Myometrial cell (primary cell): ENCODE results near the gene GAB3. TPM values are rescaled to one million over a fixed set of nuclear protein-coding genes. Genes with fewer than 3 reads are reported as not detected.

Experiments
- total RNA-seq: library from RNA; depleted of rRNA; stranded (reverse); fragments of >200 nt; gene quantifications from 2 replicates; pipeline ENCODE4 v1.2.3, GENCODE V29; 2015

GAB3 gene, protein sequence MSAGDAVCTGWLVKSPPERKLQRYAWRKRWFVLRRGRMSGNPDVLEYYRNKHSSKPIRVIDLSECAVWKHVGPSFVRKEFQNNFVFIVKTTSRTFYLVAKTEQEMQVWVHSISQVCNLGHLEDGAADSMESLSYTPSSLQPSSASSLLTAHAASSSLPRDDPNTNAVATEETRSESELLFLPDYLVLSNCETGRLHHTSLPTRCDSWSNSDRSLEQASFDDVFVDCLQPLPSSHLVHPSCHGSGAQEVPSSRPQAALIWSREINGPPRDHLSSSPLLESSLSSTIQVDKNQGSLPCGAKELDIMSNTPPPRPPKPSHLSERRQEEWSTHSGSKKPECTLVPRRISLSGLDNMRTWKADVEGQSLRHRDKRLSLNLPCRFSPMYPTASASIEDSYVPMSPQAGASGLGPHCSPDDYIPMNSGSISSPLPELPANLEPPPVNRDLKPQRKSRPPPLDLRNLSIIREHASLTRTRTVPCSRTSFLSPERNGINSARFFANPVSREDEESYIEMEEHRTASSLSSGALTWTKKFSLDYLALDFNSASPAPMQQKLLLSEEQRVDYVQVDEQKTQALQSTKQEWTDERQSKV
- 0.58 and 0.89 TPM in 2 replicates for total RNA-seq

DNA sequence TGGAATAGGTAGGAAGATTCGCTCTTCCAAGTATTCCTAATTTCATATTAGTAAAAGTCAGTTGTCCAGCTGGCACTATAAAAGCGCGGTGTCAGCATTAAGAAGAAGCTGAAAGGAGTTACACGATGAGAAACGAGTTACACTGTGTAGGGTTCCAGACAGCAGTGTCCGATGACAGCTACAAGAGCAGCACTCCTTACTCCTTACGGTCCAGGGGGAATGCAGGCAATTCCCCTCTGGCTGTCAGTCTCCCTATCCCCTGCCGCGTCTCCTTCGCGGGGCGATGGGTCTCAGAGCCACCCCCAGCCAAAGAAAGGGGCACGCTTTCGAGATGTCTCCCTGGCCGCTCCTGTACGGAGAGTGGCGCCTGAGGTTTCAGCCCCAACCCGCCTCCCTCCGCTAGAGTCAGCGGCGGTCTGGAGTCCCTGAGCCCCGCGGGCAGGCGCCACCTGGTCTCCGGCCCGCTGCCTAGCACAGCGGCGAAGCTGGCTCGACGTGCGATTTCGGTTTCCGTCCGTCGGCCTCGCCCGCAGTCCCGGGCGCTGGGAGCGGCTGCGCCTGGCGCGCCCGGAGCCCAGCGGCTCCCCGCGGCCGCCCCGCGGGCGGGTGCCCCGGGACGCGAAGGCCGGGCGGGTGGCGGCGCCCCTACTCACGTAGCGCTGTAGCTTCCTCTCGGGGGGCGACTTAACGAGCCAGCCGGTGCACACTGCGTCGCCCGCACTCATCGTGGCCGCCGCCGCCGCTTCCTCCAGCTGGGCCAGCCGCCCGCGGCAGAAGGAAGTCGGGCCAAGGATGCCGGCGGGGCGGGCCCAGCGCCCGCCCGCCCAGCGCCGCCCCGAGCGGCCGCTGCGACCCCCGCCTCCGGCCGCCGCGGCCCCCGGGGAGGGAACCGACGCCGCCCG lies at the start of gene GAB3:
TSS of gene GAB3 (minus strand) at position 777 of the 902 bp plus-strand sequence. CDS start at position 725, 52 bp downstream.

DNA sequence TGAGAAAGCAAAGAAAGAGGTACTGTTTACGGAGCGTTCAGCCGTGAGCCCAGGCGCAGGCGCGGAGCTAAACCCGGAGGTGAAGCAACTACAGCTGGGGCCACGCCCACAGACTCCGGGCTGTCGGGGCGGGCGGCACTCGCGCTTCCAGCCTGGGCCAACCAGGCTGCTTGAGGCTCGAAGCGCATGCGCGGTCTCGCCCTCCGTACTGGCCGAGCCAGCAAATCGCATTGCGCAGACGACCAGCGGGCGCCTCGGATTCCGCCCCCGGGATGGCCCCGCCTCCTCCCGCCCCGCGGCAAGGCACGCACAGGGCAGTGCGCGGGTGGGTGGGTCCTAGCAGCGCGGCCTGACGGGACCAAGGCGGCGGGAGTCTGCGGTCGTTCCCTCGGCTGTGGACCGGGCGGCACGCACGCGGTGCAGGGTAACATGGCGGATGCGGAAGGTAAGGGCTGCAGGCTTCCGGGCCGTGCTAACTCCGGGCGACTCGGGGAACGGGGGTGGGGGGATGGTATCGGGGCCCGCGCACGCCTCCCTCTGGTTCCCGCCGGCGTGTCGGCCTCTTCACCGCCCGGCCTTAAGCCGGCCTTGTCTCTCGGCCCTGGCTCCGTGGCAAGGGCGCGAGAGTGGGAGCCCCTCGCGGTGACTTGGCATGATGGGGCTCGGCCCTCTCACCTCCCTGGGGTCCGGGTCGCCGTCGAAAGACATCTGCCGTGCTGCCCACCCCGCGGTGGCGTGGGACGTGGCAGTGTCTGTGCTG lies 11.8 kb upstream of the GAB3 start, which contains the start of gene DKC1:
TSS of gene DKC1 (plus strand) at position 328 of the 760 bp plus-strand sequence. CDS start at position 430, 102 bp downstream.

DNA sequence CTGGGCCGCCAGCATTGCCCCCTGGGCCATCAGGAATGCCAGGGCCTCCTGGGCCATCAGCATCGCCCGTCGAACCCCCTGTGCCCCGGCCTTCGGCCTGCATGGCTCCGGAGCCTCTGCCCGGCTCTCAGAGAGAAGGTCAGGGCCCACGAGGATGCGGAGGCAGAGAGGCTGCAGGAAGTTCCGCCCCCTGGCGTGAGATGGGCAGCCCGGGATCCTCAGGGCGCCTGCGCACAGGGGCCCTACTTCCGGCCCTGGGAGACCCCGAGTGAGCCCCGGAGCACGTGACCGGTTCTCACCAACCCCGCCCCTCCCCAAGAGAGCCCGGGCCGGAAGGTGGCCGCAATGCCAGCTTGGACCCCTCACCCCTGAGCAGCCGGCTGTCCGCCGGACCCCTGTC lies 97.5 kb downstream of the GAB3 start, which contains the start of gene CTAG2:
TSS of gene CTAG2 (minus strand) at position 167 of the 400 bp plus-strand sequence. CDS start at position 103, 64 bp downstream.

Other genes with a start within 250 kb of the GAB3 start
- gene FAM3A, start 234.8 kb downstream of the GAB3 start, total RNA-seq, result 34.6 and 44.3 TPM in 2 replicates
- gene G6PD, start 204.2 kb downstream of the GAB3 start, total RNA-seq, result 117 and 142 TPM in 2 replicates
- 17.0 and 28.9 TPM in 2 replicates for gene IKBKG, start 203.5 kb downstream of the GAB3 start, total RNA-seq
- gene CTAG1A, start 165.9 kb downstream of the GAB3 start, total RNA-seq, result not detected in 2 replicates
- gene CTAG1B, start 131.8 kb downstream of the GAB3 start, total RNA-seq, result not detected in 2 replicates
- gene CTAG2, start 97.5 kb downstream of the GAB3 start, total RNA-seq, result not detected in 2 replicates
- gene DKC1, start 11.8 kb upstream of the GAB3 start, total RNA-seq, result 18.2 and 25.7 TPM in 2 replicates
- 40.1 and 40.9 TPM in 2 replicates for gene MPP1, start 54.4 kb upstream of the GAB3 start, total RNA-seq
- gene SMIM9, start 83.6 kb upstream of the GAB3 start, total RNA-seq, result not detected in 2 replicates
- 8.4 and 9.7 TPM in 2 replicates for gene F8A1, start 135.3 kb upstream of the GAB3 start, total RNA-seq